GM19468 (cell line): Measurements from ENCODE around the gene ITGA11.

Experiments used
- ATAC-seq: cut with Tn5 transposase; IDR thresholded peaks from one replicate; pipeline ENCODE4 v1.9.1; 2021; ENCODE audit warnings: mild to moderate bottlenecking, moderate library complexity, moderate number of reproducible peaks; ENCODE audit not compliant: unreplicated experiment; ENCODE audit errors: extremely low read depth

Gene ITGA11

GRCh38 chr15:68341760-68342725 lies 89.9 kb downstream of the ITGA11 start:
- no peak for ATAC-seq

- no peak for ATAC-seq
These were observed 91.0 kb downstream of the ITGA11 start for GRCh38 chr15:68340726-68341671.

GRCh38 chr15:68339481-68339880 lies 92.5 kb downstream of the ITGA11 start:
- no peak for ATAC-seq

GRCh38 chr15:68337826-68338225 lies 94.1 kb downstream of the ITGA11 start:
- no peak for ATAC-seq

DNA sequence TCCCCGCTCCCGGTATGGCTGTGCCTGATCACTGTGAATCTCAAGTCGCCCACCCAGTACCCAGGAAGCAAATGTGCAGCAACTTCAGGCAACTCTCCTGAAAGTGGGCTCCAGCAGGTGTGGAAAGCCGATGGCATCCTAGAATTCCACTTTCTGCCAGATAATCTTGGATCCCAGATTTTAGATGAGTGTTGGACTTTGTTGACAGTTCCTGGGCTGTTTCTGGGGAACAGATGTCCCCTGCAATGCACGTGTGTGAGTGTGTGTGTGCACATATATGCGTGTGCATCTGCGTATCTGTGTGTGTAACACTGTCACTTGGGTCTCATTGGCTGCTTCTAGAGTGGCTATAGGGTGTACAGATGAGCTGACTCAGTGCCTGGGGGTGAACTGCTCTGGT lies 95.4 kb downstream of the ITGA11 start:
- ATAC-seq, result no peak

- no peak for ATAC-seq
These were observed 96.3 kb downstream of the ITGA11 start for GRCh38 chr15:68335655-68336054.

DNA sequence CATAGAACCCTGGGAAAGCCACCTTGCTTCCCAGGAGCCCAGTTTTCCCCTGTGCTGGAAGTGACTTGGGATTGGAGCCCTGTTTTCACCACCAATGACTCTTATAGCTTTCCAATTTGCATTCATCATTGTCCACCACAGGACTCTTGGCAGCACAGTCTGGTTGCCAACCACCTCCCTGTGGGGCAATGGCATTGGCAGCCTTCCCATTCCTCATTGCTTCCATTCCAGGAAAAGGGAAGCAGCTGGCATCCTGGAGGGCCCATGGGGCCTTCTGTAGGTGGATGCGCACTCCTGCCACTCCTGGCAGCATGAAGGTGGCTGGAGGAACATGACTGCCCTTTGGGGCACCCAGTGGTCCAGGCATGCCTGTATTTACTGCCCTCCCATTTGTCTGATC lies 96.7 kb downstream of the ITGA11 start:
- ATAC-seq, result no peak

GRCh38 chr15:68334661-68335124 lies 97.3 kb downstream of the ITGA11 start:
- no peak for ATAC-seq

GRCh38 chr15:68333775-68334470 lies 98.0 kb downstream of the ITGA11 start:
- no peak for ATAC-seq

- ATAC-seq, result no peak
These were observed 99.7 kb downstream of the ITGA11 start for GRCh38 chr15:68332266-68332665.

GRCh38 chr15:68330901-68331300 lies 101.1 kb downstream of the ITGA11 start:
- no peak for ATAC-seq

GRCh38 chr15:68330416-68330815 lies 101.5 kb downstream of the ITGA11 start:
- no peak for ATAC-seq

DNA sequence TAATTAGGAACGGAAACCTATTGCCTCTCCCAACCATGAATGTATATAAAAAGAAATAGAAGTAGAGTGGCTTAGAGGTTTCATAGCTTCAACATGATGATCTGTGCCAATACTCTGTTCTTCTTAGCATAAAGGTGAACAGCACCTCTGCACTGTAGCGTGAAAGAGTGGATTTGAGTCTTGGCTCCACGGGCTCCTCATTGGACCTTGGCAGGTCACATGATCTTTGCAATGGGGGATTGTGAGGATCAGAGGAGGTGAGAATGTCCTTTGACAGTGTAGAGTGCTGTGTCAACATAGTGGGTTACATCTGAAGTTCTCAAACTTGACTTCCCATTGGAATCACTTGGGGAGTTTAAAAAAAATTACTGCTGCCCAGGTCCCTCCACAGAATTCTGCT lies 103.0 kb downstream of the ITGA11 start:
- ATAC-seq, result no peak

DNA sequence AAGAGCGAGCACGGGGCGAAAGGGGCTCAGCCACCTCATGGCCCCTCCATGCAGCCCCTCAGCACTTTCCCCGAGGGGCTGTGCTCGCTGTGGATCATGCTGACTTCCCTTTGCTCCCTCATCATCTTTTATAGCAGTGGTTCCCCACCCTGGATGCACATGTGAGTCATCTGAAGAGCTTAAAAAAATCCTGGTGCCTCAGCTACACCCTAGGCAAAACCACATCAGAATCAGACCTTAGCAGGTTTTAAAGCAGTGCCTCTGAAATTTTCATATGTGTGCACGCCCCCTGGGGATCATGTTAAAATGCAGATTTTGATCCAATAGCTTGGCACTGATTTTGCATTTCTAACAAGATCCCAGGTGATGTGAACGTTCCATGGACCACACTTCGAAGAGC lies 103.5 kb downstream of the ITGA11 start:
- ATAC-seq, result no peak

GRCh38 chr15:68326711-68327354 lies 105.1 kb downstream of the ITGA11 start:
- no peak for ATAC-seq

- no peak for ATAC-seq
These were observed 106.2 kb downstream of the ITGA11 start for GRCh38 chr15:68325726-68326125.

DNA sequence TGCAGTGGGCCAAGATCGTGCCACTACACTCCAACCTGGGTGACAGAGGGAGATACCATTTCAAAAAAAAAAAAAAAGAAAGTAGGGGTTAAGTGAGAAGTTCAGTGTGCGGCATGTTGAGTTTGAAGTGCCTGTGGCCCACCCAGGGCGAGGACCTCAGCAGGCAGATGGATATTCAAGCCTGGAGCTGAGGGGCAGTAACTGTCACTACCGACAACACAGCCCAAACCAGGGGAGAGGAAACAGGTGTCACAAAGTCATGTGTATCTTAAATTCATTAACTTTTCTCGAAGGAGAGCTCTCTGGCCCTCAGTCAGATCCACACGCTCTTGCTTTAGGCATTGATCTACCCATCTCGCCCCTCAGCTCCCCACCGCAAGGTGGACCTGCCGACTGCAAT lies 109.2 kb downstream of the ITGA11 start:
- ATAC-seq, result no peak

- ATAC-seq, result no peak
These were observed 110.7 kb downstream of the ITGA11 start for GRCh38 chr15:68321229-68321628.

DNA sequence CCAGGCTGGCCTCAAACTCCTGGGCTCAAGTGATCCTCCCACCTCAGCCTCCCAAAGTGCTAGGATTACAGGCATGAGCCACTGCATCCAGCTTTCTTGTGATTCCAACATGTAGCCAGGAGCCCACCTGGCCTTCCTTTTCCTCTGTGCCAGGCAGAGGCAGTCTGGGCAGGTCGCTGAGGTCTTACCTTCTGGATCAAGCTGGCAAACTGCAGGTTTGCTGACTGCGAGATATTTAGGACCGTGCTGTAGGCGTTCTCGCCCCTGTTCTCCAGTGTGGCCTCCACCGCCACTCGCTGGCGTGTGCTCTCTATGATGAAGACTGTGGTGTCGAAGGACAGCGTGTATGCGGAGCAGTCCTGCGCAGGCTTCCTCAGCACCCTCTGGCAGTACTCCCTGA lies 112.0 kb downstream of the ITGA11 start:
- no peak for ATAC-seq
